DND-41 (cell line): ENCODE data around the gene ARHGDIA.

ENCODE experiments used
- ATAC-seq: fragments of 200-7000 bp; cut with Tn5 transposase; 3 replicates; pipeline ENCODE4 v1.9.1; 2021; ENCODE audit warnings: low read depth; ENCODE audit not compliant: insufficient read depth
- DNase-seq: peaks from one replicate; pipeline ENCODE4 v3.0.0-alpha.2; 2020
- H2AFZ ChIP-seq: 2 replicates; pipeline ENCODE4 v1.6.0; 2012; ENCODE audit warnings: low read depth, low read length
- H3K27ac ChIP-seq: 2 replicates; pipeline ENCODE4 v1.5.1; 2012; ENCODE audit warnings: low read length, inconsistent platforms
- H3K27me3 ChIP-seq: fragments of 200-600 bp; sonication (generic); 2 replicates; pipeline ENCODE4 v1.6.0; 2012; ENCODE audit warnings: low read length, mild to moderate bottlenecking, inconsistent platforms; ENCODE audit not compliant: insufficient read depth, poor library complexity
- H3K36me3 ChIP-seq: 2 replicates; pipeline ENCODE4 v1.5.1; 2012; ENCODE audit warnings: low read length, inconsistent platforms; ENCODE audit not compliant: insufficient read depth
- H3K4me1 ChIP-seq: 2 replicates; pipeline ENCODE4 v1.5.1; 2012; ENCODE audit warnings: mild to moderate bottlenecking, low read length; ENCODE audit not compliant: insufficient read depth
- H3K4me2 ChIP-seq: 2 replicates; pipeline ENCODE4 v1.6.0; 2012; ENCODE audit warnings: mild to moderate bottlenecking, moderate library complexity, low read length, inconsistent platforms; ENCODE audit not compliant: insufficient read depth
- H3K4me3 ChIP-seq, 2 experiments: fragments of 200-600 bp in 1 of 2; shearing (Covaris generic) in 1 of 2; 2 replicates each; pipeline ENCODE4 v1.5.1; 2012 to 2016; ENCODE audit warnings: inconsistent platforms in 2 of 2, low read length in 2 of 2, mild to moderate bottlenecking in 2 of 2, low read depth in 1 of 2, moderate library complexity in 1 of 2
- H3K79me2 ChIP-seq: 2 replicates; pipeline ENCODE4 v1.6.0; 2012; ENCODE audit warnings: low read length, inconsistent platforms; ENCODE audit not compliant: insufficient read depth
- H3K9ac ChIP-seq: 2 replicates; pipeline ENCODE4 v1.6.0; 2012; ENCODE audit warnings: low read depth, mild to moderate bottlenecking, inconsistent platforms, low read length, moderate library complexity
- H3K9me3 ChIP-seq: 2 replicates; pipeline ENCODE4 v1.5.1; 2012; ENCODE audit warnings: low read length, moderate library complexity, mild to moderate bottlenecking, inconsistent platforms; ENCODE audit not compliant: insufficient read depth, severe bottlenecking
- H4K20me1 ChIP-seq: 2 replicates; pipeline ENCODE4 v1.6.0; 2012; ENCODE audit warnings: low read length; ENCODE audit not compliant: insufficient read depth
- EZH2 ChIP-seq: IDR thresholded peaks from 3 replicates; pipeline ENCODE4 v1.6.1; 2012; ENCODE audit warnings: borderline replicate concordance, low read depth, mild to moderate bottlenecking, moderate library complexity, low read length, inconsistent platforms; ENCODE audit not compliant: severe bottlenecking
- TF ChIP-seq, protein P1 (sequence below): IDR thresholded peaks from 2 replicates; pipeline ENCODE4 v1.5.1; 2012; ENCODE audit warnings: borderline replicate concordance, low read length, moderate library complexity, mild to moderate bottlenecking; ENCODE audit not compliant: poor library complexity, severe bottlenecking; ENCODE audit errors: extremely low read depth

The ARHGDIA gene

DNA sequence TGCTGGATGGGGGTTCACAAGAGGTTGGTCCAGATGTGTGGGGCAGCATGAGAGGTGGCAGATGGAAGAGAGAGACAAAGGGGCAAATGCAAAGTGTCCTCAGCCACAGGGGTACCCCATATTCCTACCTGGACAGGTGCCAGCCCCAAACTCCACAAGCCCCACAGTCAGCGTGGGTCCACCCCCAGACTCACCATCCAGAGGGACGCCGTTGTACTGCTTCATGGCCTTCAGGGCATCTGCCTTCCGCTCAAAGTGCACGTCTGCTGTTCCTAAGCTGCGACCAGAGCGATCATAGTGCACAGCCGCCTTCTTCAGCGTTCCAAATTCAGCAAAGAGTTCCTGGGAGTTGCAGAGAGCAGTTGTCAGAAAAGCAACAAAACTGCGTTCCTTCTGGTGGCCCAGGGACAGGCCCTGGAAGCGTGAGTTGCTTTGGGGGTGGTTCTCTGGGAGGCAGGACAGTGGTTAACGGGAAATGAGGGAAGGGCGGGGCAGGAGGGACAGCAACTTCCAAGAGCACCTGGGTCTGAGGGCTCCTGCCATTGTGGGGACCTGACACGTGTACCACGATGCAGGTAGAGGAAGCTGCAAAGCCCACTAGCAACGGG, 18.0 kb upstream of the ARHGDIA start:
- Histone ChIP-seq H2AFZ (no peak overlapping the region), H4K20me1 (peaks cover 64% of the 10 kb centered on the region), H3K9ac (peak overlapping the region; percentile 97), H3K36me3 (peaks cover 75% of the 10 kb centered on the region), H3K4me3 (peak overlapping the region in 1 of 2 experiments; percentile 86; a peak in 2 of 4 replicates), H3K27ac (peak overlapping the region; percentile 93; the same call in 1 of the 2 replicates), H3K4me1 (peaks cover 52% of the 10 kb centered on the region), H3K4me2 (peak overlapping the region; percentile 94), H3K9me3 (no peaks in the 10 kb centered on the region), H3K27me3 (no peaks in the 10 kb centered on the region), H3K79me2 (peaks cover 93% of the 10 kb centered on the region)
- ATAC-seq (no peak), DNase-seq (no peak)
- TF ChIP-seq, protein P1, sequence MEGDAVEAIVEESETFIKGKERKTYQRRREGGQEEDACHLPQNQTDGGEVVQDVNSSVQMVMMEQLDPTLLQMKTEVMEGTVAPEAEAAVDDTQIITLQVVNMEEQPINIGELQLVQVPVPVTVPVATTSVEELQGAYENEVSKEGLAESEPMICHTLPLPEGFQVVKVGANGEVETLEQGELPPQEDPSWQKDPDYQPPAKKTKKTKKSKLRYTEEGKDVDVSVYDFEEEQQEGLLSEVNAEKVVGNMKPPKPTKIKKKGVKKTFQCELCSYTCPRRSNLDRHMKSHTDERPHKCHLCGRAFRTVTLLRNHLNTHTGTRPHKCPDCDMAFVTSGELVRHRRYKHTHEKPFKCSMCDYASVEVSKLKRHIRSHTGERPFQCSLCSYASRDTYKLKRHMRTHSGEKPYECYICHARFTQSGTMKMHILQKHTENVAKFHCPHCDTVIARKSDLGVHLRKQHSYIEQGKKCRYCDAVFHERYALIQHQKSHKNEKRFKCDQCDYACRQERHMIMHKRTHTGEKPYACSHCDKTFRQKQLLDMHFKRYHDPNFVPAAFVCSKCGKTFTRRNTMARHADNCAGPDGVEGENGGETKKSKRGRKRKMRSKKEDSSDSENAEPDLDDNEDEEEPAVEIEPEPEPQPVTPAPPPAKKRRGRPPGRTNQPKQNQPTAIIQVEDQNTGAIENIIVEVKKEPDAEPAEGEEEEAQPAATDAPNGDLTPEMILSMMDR, result no peak
- no peak for TF ChIP-seq EZH2

DNA sequence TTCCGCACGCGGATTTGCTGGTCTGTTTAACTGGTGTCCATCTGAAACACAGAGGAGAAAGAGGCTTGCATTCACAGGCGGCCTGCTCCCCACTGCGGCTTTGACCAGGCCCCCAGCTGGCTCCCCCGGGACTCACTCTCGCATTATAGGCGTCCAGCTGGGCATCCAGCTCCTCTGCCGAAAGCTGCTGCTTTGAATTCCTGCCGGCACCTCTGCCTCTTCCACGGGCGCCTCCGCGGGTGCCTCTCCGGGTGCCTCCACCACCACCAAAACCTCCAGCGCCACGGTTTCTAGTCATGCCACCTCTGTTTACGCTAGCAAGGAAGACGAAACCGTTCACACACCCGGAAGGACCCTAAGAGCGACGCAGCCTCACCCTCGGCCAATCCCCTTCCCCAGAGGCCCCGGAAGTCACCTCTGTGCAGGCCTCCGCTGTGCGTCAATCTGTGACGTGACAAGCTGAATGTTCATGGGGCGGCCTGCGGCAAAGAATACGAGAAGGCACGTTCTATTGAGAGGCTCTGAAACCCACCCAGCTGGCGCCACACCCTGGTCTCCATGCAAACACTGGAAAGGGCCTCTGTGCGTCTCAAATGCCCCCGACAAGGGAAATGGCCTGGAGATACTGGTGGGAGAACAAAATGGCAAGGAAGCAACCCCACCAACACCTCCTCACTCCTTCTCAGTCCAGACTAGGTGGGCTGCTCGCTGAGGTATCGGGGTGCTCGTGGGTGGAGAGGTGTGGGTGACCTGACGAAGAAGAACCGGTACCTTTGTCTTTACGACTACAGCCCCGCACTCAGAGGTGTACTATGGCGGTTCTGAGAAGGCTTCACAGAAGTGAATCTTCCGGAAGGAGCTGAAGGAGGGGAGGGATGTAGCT, 17.2 kb upstream of the ARHGDIA start:
- no peak overlapping the region; the same call in 1 of the 2 replicates for H3K9ac ChIP-seq
- no peaks in the 10 kb centered on the region for H3K27me3 ChIP-seq
- peaks cover 72% of the 10 kb centered on the region for H3K36me3 ChIP-seq
- no peak for DNase-seq
- no peak overlapping the region for H3K27ac ChIP-seq
- H3K9me3 ChIP-seq, result no peaks in the 10 kb centered on the region
- no peak overlapping the region for H3K4me3 ChIP-seq
- no peak for ATAC-seq
- no peak overlapping the region for H2AFZ ChIP-seq
- peak overlapping the region; percentile 94 for H3K4me2 ChIP-seq
- H3K79me2 ChIP-seq, result peaks cover 89% of the 10 kb centered on the region
- H3K4me1 ChIP-seq, result peaks cover 46% of the 10 kb centered on the region
- H4K20me1 ChIP-seq, result peaks cover 67% of the 10 kb centered on the region
- TF ChIP-seq EZH2, result no peak
- TF ChIP-seq, protein P1, result no peak

DNA sequence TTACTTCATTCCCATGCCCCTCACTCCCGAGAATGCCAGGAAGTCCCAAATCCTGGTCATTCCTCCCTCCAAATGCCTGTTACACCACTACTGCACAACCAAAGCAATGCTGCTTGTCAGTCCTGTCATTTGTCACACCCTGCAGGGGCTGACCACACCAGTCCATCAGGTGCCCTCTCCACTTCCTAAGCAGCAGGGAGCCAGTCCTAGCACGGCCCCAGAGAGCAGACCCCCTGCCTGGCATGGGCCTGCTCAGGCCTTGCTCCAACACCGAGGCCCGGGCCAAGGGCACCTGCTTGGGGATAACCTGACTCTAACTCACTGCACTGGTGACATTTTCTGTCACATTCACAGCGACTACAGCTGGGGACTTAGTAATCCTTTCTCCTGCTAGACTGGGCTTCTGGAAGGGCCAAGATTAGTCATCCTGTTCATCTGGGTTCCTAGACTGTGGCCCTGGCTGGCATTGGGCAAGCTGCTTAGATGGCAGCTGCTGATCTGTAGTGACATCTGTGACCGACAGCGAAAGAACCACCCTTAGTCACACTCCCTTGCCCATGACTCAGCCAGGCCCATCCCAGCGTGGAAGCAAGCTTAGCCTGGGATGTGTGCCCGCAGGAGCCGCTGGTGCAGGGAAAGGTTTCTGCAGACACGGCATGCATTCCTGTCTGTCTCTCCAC, 14.9 kb upstream of the ARHGDIA start:
- DNase-seq, result no peak
- peaks cover 87% of the 10 kb centered on the region for H3K36me3 ChIP-seq

More for the DNA sequence above, 14.9 kb upstream of the ARHGDIA start:
- no peaks in the 10 kb centered on the region for H3K9me3 ChIP-seq
- H3K79me2 ChIP-seq, result peaks cover 74% of the 10 kb centered on the region
- H3K27me3 ChIP-seq, result no peaks in the 10 kb centered on the region
- ATAC-seq, result peak; percentile 14; the same call in 1 of the 3 replicates
- H3K4me1 ChIP-seq, result peaks cover 35% of the 10 kb centered on the region
- peaks cover 67% of the 10 kb centered on the region for H4K20me1 ChIP-seq
- H3K9ac ChIP-seq, result no peak overlapping the region
- H3K4me2 ChIP-seq, result no peak overlapping the region; the same call in 1 of the 2 replicates
- H3K4me3 ChIP-seq, result no peak overlapping the region
- no peak overlapping the region for H3K27ac ChIP-seq
- TF ChIP-seq, protein P1, result no peak
- TF ChIP-seq EZH2, result no peak
- H2AFZ ChIP-seq, result no peak overlapping the region
